Pancreas (tissue), 10 donors: ENCODE results near the gene IFNK. TPM values are rescaled to one million over a fixed set of nuclear protein-coding genes. Genes with fewer than 3 reads are reported as not detected.

ENCODE experiments used
- ATAC-seq, 4 donors: fragments of 200-7000 bp; cut with Tn5 transposase; one replicate each; pipeline versions ENCODE4 v1.8.0 to v1.9.1; 2020; ENCODE audit warnings: mild to moderate bottlenecking in 4 of 4, moderate library complexity in 4 of 4
- DNase-seq, 6 donors: peaks; one replicate each; pipeline ENCODE4 v3.0.0-alpha.2; 2020
- FAIRE-seq: peaks from 2 replicates; lab custom pipeline; 2012; peaks lifted over from hg19 to GRCh38; lab: Jason Lieb, UNC
- H3K27ac ChIP-seq, 4 donors: fragments of 200-600 bp; sonication (generic); 1 replicate in 3 of 4; 2 replicates in 1 of 4; pipeline versions ENCODE4 v1.5.0 to v1.8.0; 2020
- H3K27me3 ChIP-seq, 4 donors: fragments of 200-600 bp; one replicate each; pipeline ENCODE4 v1.8.0; 2021
- H3K36me3 ChIP-seq, 3 donors: fragments of 200-600 bp; sonication (generic) in 1 of 3; one replicate each; pipeline versions ENCODE4 v1.5.0 to v1.8.0; 2020 to 2021
- H3K4me1 ChIP-seq, 3 donors: fragments of 200-600 bp; one replicate each; pipeline ENCODE4 v1.8.0; 2021
- H3K4me3 ChIP-seq, 4 donors: fragments of 200-600 bp; sonication (generic) in 2 of 4; one replicate each; pipeline versions ENCODE4 v1.5.0 to v1.8.0; 2020 to 2021
- H3K9me3 ChIP-seq, 4 donors: fragments of 200-600 bp; one replicate each; pipeline ENCODE4 v1.8.0; 2021
- CTCF ChIP-seq, 4 donors: fragments of 200-600 bp; sonication (generic) in 3 of 4; IDR thresholded peaks; one replicate each; pipeline versions ENCODE4 v1.5.0 to v1.8.0; 2021; ENCODE audit warnings: antibody characterized with exemption in 4 of 4
- WGBS, 2 donors: extraction: QIAGEN DNeasy Blood & Tissue Kit; methylation state at CpG; one replicate each; pipeline ENCODE4 v1.1.7; 2013; 5-methylcytosine and 5-hydroxymethylcytosine counted together
- intact Hi-C, 3 donors: fragments of 100-400 bp; cut with DNase I; formaldehyde crosslinking; loops; one replicate each; pipeline versions ENCODE4 v1.11.1 to v1.14.2; 2022
- polyA plus RNA-seq, 2 donors: library from polyadenylated mRNA; stranded (reverse); fragments of 200-250 nt; gene quantifications; one replicate each; pipeline ENCODE4 v1.2.3, GENCODE V29; 2013
- total RNA-seq, 6 donors: library from RNA; stranded (reverse); fragmentation: NEBNext Ultra II Directional in 4 of 6; extraction: Animal tissue kit (Norgen Biotek cat#: 25700) in 4 of 6; gene quantifications; one replicate each; pipeline versions ENCODE4 v1.2.1 to v1.2.4, GENCODE V29; 2021 to 2023
- donor health status: healthy with polysubstance abuse.
- donor health status: DM: no; HTN: no; CAD: no; lungs with moderate emphysema.
- donor health status: DM: no; HTN: no; CAD: no.
- donor health status: control.
- donor health status: control.
- donor health status: Bipolar disorder and iron deficiency.
- donor health status: DM: yes; HTN: yes; CAD: no.
- donor health status: DM: no; HTN: no; CAD: no.
- donor health status: DM: no; HTN: no; CAD: no.
- donor health status: DM: yes; HTN: yes; CAD: no.

IFNK gene
- total and polyA plus RNA-seq, 8 donors: not detected

- no peak for DNase-seq
Measured at GRCh38 chr9:27549196-27549755, 25.2 kb downstream of the IFNK start.

DNA sequence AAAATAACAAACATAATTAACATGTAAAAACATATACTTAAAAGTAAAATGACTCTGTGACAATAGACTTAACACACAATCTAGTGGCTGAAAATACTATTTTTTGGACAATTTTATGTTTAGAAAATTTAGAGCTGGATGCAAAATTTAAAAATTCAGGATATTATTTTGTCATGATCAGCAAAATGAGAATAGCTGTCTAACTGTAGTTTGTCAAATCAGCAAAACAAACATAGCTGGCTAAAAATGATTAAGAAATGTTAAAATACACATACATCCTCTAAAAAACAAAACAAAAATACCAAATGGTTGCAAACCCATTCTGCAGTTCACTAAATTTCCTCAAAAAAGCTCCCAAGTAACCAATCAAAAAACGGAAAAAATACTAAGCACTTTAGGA is 30.6 kb downstream of the IFNK start:
- 90 to 91% methylated on average over 1 of the region's 1 CpG for WGBS, 2 donors
- Histone ChIP-seq H3K27me3 (no peaks in the 10 kb centered on the region), H3K4me1 (no peaks in the 10 kb centered on the region), H3K9me3 (no peaks in the 10 kb centered on the region), H3K36me3 (peaks cover 0 to 21% (median 3%) of the 10 kb centered on the region in 3 donors), H3K4me3 (no peak overlapping the region), H3K27ac (no peak overlapping the region)
- DNase-seq (no peak), FAIRE-seq (no peak), ATAC-seq (no peak)
- TF ChIP-seq CTCF (IDR thresholded peaks at IDR 0.05): no peak
- intact Hi-C loops: no loop called here

More at GRCh38 chr9:27549196-27549755, 25.2 kb downstream of the IFNK start:
- Histone ChIP-seq H3K27me3 (no peaks in the 10 kb centered on the region), H3K4me1 (peaks cover 0 to 10% (median 0%) of the 10 kb centered on the region in 3 donors), H3K36me3 (peaks cover 0 to 3% (median under 1%) of the 10 kb centered on the region in 3 donors), H3K27ac (no peak overlapping the region), H3K9me3 (no peaks in the 10 kb centered on the region), H3K4me3 (no peak overlapping the region)
- no peak for TF ChIP-seq CTCF (IDR thresholded peaks at IDR 0.05)
- ATAC-seq (no peak), FAIRE-seq (no peak)
- intact Hi-C loops: no loop called here
- 84 to 86% methylated on average over 4 of the region's 4 CpGs for WGBS, 2 donors

DNA sequence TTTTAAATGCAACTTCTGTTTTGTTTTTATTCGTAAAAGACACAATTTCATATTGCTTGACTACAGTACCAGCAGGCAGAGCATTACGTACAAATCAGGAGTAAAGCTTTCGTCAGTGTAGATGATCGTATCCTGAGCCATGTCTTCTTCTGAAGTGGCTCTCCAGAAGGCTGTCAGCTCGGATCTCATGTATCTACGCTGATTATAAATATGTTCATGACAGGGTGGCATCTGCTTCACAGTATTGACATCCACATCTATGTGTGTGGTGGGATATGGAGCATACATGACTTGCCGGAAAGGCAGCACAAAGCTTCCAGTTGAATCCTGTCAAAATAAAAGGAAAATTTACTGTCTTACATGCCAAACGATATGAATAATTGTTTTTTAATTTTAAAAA is 32.4 kb downstream of the IFNK start:
- no peaks in the 10 kb centered on the region for H3K4me1 ChIP-seq
- FAIRE-seq: no peak
- ATAC-seq: no peak
- DNase-seq: no peak
- H3K4me3 ChIP-seq: no peak overlapping the region
- peaks cover 0 to 31% (median 3%) of the 10 kb centered on the region in 3 donors for H3K36me3 ChIP-seq
- H3K27me3 ChIP-seq: no peaks in the 10 kb centered on the region
- no peaks in the 10 kb centered on the region for H3K9me3 ChIP-seq
- intact Hi-C loops: no loop called here
- WGBS, 2 donors: 92 to 94% methylated on average over 8 of the region's 8 CpGs
- no peak for TF ChIP-seq CTCF (IDR thresholded peaks at IDR 0.05)
- no peak overlapping the region for H3K27ac ChIP-seq

DNA sequence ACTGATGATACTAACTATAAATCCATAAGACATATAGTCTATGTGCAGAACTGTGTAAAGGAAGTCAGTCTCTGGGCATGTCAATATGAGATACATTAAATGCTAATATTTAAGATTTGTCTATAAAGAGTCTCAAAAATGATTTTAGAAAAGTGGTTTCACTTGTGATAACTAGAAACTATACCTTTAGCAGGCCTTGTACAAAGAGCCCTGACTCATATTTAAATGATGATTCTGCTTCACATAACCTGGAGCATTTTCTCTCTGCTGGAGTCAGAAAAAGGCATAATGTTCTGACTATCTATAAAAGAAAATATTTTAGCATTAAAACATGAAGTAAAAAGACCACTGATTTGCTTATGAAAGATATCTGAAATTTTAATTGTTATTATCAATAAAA is 34.2 kb downstream of the IFNK start:
- Histone ChIP-seq H3K36me3 (peaks cover 0 to 36% (median 3%) of the 10 kb centered on the region in 3 donors), H3K27me3 (no peaks in the 10 kb centered on the region), H3K9me3 (no peaks in the 10 kb centered on the region), H3K4me3 (no peak overlapping the region), H3K27ac (no peak overlapping the region), H3K4me1 (no peaks in the 10 kb centered on the region)
- no peak for DNase-seq
- TF ChIP-seq CTCF (IDR thresholded peaks at IDR 0.05): no peak
- FAIRE-seq: no peak
- intact Hi-C loops: no loop called here
- ATAC-seq: no peak

DNA sequence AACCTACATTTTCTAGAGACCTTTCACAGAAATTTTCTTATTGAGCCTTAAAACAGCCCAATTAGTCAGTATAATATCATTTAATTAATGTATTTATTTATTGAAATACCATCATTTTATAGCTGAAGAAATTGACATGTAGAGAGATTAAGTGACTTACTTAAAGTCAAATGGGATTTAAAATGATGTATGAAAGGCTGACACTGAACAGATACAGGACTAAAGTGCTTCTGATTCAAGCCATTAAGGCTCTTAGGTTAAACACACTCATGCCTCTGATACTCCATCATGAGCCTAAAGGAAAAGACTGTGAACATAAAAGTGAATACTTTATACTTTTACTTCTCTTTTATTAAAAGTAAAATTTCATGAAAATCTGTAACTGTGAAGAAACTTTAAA is 36.4 kb downstream of the IFNK start:
- H3K4me3 ChIP-seq: no peak overlapping the region
- ATAC-seq (no peak), FAIRE-seq (peak; percentile 39), DNase-seq (no peak)
- H3K9me3 ChIP-seq: no peaks in the 10 kb centered on the region
- H3K36me3 ChIP-seq: peaks cover 0 to 29% (median 0%) of the 10 kb centered on the region in 3 donors
- no peak overlapping the region for H3K27ac ChIP-seq
- no peaks in the 10 kb centered on the region for H3K27me3 ChIP-seq
- intact Hi-C loops: no loop called here
- no peak for TF ChIP-seq CTCF (IDR thresholded peaks at IDR 0.05)
- H3K4me1 ChIP-seq: no peaks in the 10 kb centered on the region
